Activated T-cell treated with anti-CD3 and anti-CD28 coated beads, Interleukin-2, amount 50 U/mL, for 24 hours (primary cell): Measurements from ENCODE around the gene TMEM171.
A peak's percentile ranks its signal among the peaks of the same experiment; 100 is the strongest.

Experiments used
- DNase-seq: peaks from one replicate; pipeline ENCODE4 v3.0.0-alpha.2; 2020
- H3K27ac Mint-ChIP-seq: 2 replicates; pipeline ENCODE4 v1.8.0; 2020; ENCODE audit warnings: mild to moderate bottlenecking, mixed read lengths
- H3K27me3 Mint-ChIP-seq: 2 replicates; pipeline ENCODE4 v1.8.0; 2020; ENCODE audit warnings: mixed read lengths
- H3K36me3 Mint-ChIP-seq: 2 replicates; pipeline ENCODE4 v1.8.0; 2020; ENCODE audit warnings: low read depth, mixed read lengths
- H3K4me1 Mint-ChIP-seq: 2 replicates; pipeline ENCODE4 v1.8.0; 2020; ENCODE audit warnings: low read depth, mixed read lengths
- H3K4me3 Mint-ChIP-seq: 2 replicates; pipeline ENCODE4 v1.8.0; 2020; ENCODE audit warnings: mild to moderate bottlenecking, moderate library complexity, mixed read lengths
- H3K9me3 Mint-ChIP-seq: 2 replicates; pipeline ENCODE4 v1.8.0; 2020; ENCODE audit warnings: mixed read lengths

TMEM171 gene, protein sequence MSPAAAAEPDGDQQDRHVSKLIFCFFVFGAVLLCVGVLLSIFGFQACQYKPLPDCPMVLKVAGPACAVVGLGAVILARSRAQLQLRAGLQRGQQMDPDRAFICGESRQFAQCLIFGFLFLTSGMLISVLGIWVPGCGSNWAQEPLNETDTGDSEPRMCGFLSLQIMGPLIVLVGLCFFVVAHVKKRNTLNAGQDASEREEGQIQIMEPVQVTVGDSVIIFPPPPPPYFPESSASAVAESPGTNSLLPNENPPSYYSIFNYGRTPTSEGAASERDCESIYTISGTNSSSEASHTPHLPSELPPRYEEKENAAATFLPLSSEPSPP

DNA sequence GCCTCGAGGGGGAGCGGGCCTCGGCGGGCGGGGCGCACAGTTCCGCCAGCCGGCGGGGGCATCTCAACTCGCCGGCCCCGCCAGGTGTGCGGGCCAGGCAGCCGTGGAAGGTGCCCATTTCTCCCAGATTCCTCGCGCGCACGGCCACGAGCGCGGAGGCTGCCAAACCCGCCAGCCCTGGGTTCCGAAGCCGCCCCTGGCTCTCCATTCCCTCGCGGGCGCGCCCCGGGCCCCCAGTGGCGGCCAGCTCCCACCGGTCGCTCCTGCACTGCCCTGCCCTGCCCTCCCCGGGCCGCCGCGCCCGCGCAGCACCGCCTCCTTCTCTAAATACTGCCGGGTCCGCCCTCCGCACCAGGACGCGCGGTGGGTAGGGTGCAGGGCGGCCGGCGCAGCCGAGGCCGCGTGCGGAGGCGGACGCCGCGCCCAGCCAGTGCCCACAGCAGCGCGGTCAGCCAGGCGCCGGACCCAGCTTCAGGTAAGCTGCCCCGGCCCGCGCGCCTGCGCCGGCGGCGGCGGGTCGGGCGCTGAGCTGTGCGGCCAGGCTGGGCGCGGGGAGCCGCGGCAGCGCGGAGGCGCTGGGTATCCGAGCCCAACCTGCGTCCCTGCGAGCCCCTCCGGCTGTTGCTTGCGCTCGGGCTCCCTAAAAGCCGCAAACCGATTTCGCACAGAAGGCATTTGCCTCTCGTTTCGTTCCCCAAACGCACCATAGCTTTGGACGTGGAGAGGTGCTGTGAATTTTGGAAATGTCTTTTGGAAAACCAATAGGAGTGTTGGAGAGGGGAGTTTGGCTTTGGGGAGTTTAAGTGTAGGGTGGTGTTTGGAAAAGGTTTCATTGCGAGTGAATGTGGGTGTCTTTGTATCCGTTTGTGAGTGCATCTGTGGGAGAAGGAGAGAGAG, at the start of gene TMEM171:
TMEM171 (plus strand) TSS at position 354 of the 897 bp plus-strand sequence. CDS start 2,799 bp downstream, outside the sequence.
- peak within 1 kb of the TSS; percentile 22 for H3K4me3 Mint-ChIP-seq
- peaks cover 92% of the 10 kb centered on the region for H3K27me3 Mint-ChIP-seq
- no peak within 1 kb of the TSS for H3K27ac Mint-ChIP-seq
- no peaks in the 10 kb centered on the region for H3K36me3 Mint-ChIP-seq
- peaks cover 28% of the 10 kb centered on the region for H3K4me1 Mint-ChIP-seq
- H3K9me3 Mint-ChIP-seq: no peaks in the 10 kb centered on the region
- DNase-seq: no peak

- no peak for DNase-seq
- Mint-ChIP-seq H3K27ac (no peak overlapping the region), H3K36me3 (no peaks in the 10 kb centered on the region), H3K9me3 (no peaks in the 10 kb centered on the region), H3K4me3 (no peak overlapping the region), H3K27me3 (peaks cover 11% of the 10 kb centered on the region), H3K4me1 (no peaks in the 10 kb centered on the region)
These were observed 39.3 kb upstream of the TMEM171 start for GRCh38 chr5:73081093-73081492.

GRCh38 chr5:73088026-73088425, 32.3 kb upstream of the TMEM171 start:
- Mint-ChIP-seq H3K4me3 (no peak overlapping the region), H3K27me3 (peaks cover 14% of the 10 kb centered on the region), H3K4me1 (no peaks in the 10 kb centered on the region), H3K27ac (no peak overlapping the region), H3K36me3 (no peaks in the 10 kb centered on the region), H3K9me3 (no peaks in the 10 kb centered on the region)
- no peak for DNase-seq

DNA sequence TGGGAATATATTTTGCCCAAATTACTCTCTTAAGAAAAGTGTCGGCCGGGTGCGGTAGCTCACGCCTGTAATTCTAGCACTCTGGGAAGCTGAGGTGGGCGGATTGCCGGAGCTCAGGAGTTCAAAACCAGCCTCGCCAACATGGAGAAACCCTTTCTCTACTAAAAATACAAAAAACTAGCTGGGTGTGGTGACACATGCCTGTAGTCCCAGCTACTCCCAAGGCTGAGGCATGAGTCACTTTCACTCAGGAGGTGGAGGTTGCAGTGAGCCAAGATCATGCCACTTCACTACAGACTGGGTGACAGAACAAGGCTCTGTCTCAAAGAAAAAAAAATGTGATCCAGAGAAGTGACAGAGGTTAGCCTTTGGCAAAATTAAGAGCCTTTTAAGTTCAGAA, 26.4 kb upstream of the TMEM171 start:
- H3K27me3 Mint-ChIP-seq: peaks cover 33% of the 10 kb centered on the region
- peaks cover 5% of the 10 kb centered on the region for H3K9me3 Mint-ChIP-seq
- peaks cover 14% of the 10 kb centered on the region for H3K4me1 Mint-ChIP-seq
- DNase-seq: no peak
- H3K27ac Mint-ChIP-seq: no peak overlapping the region
- H3K4me3 Mint-ChIP-seq: no peak overlapping the region
- H3K36me3 Mint-ChIP-seq: no peaks in the 10 kb centered on the region

- Mint-ChIP-seq H3K4me1 (peaks cover 14% of the 10 kb centered on the region), H3K36me3 (no peaks in the 10 kb centered on the region), H3K27ac (no peak overlapping the region), H3K4me3 (no peak overlapping the region), H3K9me3 (peaks cover 5% of the 10 kb centered on the region), H3K27me3 (peaks cover 33% of the 10 kb centered on the region)
- DNase-seq: no peak
These were observed 26.0 kb upstream of the TMEM171 start for GRCh38 chr5:73094415-73094814.

DNA sequence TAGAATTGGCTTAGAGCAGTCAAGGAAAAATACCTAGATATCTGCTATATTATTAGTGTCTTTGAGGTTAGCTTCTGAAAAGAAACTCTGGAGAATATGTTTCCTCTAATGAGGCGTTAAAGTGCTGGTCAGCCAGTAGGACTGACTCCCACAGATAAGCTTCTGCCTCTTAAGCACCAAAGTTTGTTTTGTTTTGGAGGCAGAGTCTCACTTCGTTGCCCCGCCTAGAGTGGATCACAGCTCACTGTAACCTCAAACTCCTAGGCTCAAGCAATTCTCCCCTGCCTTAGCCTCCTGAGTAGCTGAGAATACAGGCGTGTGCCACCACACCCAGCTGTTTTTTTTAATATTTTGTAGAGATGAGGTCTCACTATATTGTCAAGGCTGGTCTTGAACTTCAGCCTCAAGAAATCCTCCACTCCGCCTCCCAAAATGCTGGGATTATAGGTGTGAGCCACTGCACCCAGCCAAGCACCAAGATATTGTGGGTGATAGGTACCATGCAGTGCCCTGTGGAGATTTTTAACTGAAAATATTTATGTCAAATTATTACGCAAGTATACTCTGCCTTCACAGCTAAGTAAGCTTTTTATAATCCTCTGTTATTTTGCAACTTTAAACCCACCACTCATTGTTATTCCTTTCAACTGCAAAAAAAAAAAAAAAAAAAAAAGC, 24.7 kb upstream of the TMEM171 start:
- Mint-ChIP-seq H3K4me3 (no peak overlapping the region), H3K27me3 (peaks cover 39% of the 10 kb centered on the region), H3K4me1 (peaks cover 14% of the 10 kb centered on the region), H3K9me3 (peaks cover 5% of the 10 kb centered on the region), H3K36me3 (no peaks in the 10 kb centered on the region), H3K27ac (no peak overlapping the region)
- no peak for DNase-seq

DNA sequence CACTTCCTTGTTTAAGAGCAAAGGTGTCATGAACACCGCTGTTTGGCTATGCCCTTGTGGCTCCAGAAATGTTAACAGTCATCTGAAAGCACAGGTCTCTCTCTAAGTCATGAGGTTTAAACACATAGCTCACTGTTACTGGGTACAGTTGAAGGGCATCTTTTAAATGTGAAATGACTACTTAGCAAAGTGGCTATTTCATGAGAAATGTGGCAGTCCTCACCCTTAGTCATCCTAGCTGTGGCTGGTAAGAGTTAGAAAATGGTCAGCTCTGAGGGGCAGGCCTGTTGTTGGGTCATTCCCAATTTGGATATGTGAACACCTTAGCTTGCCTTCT, 24.2 kb upstream of the TMEM171 start:
- no peak overlapping the region for H3K4me3 Mint-ChIP-seq
- DNase-seq: no peak
- H3K9me3 Mint-ChIP-seq: peaks cover 5% of the 10 kb centered on the region
- H3K36me3 Mint-ChIP-seq: no peaks in the 10 kb centered on the region
- H3K4me1 Mint-ChIP-seq: peaks cover 14% of the 10 kb centered on the region
- peaks cover 39% of the 10 kb centered on the region for H3K27me3 Mint-ChIP-seq
- no peak overlapping the region for H3K27ac Mint-ChIP-seq

GRCh38 chr5:73097740-73098139, 22.6 kb upstream of the TMEM171 start:
- Mint-ChIP-seq H3K27ac (no peak overlapping the region), H3K27me3 (peaks cover 41% of the 10 kb centered on the region), H3K36me3 (no peaks in the 10 kb centered on the region), H3K9me3 (peaks cover 5% of the 10 kb centered on the region), H3K4me3 (no peak overlapping the region), H3K4me1 (peaks cover 14% of the 10 kb centered on the region)
- no peak for DNase-seq

DNA sequence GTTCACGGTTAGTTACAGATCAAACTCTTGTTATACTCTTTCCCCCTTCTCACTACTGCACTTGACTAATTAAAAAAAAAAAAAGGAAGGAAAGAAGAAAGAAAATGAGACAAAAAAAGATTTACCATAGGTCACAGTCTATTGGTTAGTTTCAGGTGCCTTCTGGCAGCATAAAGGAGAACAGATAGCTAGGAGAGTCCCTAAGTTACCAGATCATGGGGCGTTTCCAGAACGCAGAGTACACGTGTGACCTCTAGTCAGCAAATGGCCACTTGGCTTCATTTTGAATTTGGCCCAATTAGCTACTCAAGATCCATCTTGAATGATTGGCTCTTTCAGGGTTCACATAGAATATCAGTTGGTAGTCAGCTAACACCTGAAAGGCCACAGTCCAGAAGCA, 20.3 kb upstream of the TMEM171 start:
- Mint-ChIP-seq H3K36me3 (no peaks in the 10 kb centered on the region), H3K27me3 (peaks cover 49% of the 10 kb centered on the region), H3K9me3 (peaks cover 5% of the 10 kb centered on the region), H3K27ac (no peak overlapping the region), H3K4me3 (no peak overlapping the region), H3K4me1 (no peaks in the 10 kb centered on the region)
- DNase-seq: no peak

- Mint-ChIP-seq H3K9me3 (no peaks in the 10 kb centered on the region), H3K27me3 (peaks cover 48% of the 10 kb centered on the region), H3K4me1 (no peaks in the 10 kb centered on the region), H3K27ac (no peak overlapping the region), H3K36me3 (no peaks in the 10 kb centered on the region), H3K4me3 (no peak overlapping the region)
- no peak for DNase-seq
These were observed 16.5 kb upstream of the TMEM171 start for GRCh38 chr5:73103870-73104299.

DNA sequence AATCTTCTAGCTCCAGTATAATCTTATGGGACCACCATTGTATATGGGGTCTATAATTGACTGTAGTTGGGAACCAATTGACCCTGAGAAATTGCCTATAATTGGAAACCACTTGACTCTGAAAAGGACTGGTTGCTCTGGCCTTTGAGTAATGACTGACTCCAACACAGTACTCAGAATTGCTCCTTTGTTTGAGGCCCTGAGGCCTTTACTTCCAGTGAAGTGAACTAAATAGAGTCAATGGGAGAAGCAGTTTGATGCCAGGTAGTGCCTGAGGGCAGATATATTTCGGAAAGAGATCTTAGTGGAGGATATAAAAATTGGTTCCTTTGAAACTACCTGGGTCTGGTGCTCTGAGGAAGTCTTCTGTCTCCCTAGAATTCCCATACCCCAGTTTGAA, 16.0 kb upstream of the TMEM171 start:
- no peak overlapping the region for H3K27ac Mint-ChIP-seq
- H3K27me3 Mint-ChIP-seq: peaks cover 53% of the 10 kb centered on the region
- no peaks in the 10 kb centered on the region for H3K4me1 Mint-ChIP-seq
- H3K4me3 Mint-ChIP-seq: no peak overlapping the region
- no peak for DNase-seq
- H3K9me3 Mint-ChIP-seq: no peaks in the 10 kb centered on the region
- no peaks in the 10 kb centered on the region for H3K36me3 Mint-ChIP-seq

DNA sequence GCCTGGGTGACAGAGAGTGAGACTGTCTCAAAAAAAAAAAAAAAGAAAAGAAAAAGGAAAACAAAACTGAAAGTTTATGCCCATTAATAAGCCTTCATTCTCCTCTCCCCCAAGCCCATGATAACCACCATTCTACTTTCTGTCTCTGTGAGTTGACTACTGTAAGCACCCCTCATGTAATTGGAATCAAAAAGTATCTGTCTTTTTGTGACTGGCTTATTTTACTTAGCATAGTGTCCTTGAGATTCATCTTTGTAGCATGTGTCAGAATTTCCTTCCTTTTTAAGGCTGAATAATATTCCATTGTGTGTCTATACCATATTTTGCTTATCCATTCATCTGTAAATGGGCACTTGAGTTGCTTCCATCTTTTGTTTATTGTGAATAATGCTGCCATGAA, 14.0 kb upstream of the TMEM171 start:
- peaks cover 54% of the 10 kb centered on the region for H3K27me3 Mint-ChIP-seq

GRCh38 chr5:73110190-73110589, 10.2 kb upstream of the TMEM171 start:
- DNase-seq: no peak
- H3K27ac Mint-ChIP-seq: no peak overlapping the region
- no peak overlapping the region for H3K4me3 Mint-ChIP-seq
- H3K9me3 Mint-ChIP-seq: peaks cover 2% of the 10 kb centered on the region
- H3K36me3 Mint-ChIP-seq: no peaks in the 10 kb centered on the region
- H3K27me3 Mint-ChIP-seq: peaks cover 70% of the 10 kb centered on the region
- no peaks in the 10 kb centered on the region for H3K4me1 Mint-ChIP-seq

More for the DNA sequence above, 14.0 kb upstream of the TMEM171 start:
- no peaks in the 10 kb centered on the region for H3K36me3 Mint-ChIP-seq
- H3K9me3 Mint-ChIP-seq: no peaks in the 10 kb centered on the region
- no peak overlapping the region for H3K4me3 Mint-ChIP-seq
- no peaks in the 10 kb centered on the region for H3K4me1 Mint-ChIP-seq
- no peak for DNase-seq
- H3K27ac Mint-ChIP-seq: no peak overlapping the region

DNA sequence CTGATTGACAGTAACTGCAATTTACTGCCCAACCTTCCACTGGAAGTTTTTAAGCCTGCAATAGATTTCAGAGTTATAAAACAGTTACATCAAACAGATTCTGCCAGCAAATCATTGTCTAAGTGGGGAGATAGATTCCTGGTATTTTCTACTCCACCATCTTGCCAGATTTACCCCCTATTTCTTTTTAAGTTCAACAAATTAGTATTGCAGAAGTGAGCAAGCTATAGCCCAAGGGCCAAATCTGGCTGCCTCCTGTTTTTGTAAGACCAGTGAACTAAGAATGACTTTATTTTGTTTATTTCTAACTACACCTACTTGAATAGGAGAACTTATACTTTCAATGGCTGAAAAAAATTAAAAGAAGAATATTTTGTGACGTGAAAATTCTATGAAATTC, 8.8 kb upstream of the TMEM171 start:
- peaks cover 2% of the 10 kb centered on the region for H3K9me3 Mint-ChIP-seq
- no peaks in the 10 kb centered on the region for H3K4me1 Mint-ChIP-seq
- no peak overlapping the region for H3K4me3 Mint-ChIP-seq
- H3K27ac Mint-ChIP-seq: no peak overlapping the region
- H3K27me3 Mint-ChIP-seq: peaks cover 75% of the 10 kb centered on the region
- H3K36me3 Mint-ChIP-seq: no peaks in the 10 kb centered on the region
- DNase-seq: no peak
